ENCODE data around the gene C19orf18. TPM values are rescaled to one million over a fixed set of nuclear protein-coding genes. Genes with fewer than 3 reads are reported as not detected.

C19orf18 gene
- total RNA-seq, 1 experiment from 2014 or later = 1.1 TPM

- TF ChIP-seq, protein P1, sequence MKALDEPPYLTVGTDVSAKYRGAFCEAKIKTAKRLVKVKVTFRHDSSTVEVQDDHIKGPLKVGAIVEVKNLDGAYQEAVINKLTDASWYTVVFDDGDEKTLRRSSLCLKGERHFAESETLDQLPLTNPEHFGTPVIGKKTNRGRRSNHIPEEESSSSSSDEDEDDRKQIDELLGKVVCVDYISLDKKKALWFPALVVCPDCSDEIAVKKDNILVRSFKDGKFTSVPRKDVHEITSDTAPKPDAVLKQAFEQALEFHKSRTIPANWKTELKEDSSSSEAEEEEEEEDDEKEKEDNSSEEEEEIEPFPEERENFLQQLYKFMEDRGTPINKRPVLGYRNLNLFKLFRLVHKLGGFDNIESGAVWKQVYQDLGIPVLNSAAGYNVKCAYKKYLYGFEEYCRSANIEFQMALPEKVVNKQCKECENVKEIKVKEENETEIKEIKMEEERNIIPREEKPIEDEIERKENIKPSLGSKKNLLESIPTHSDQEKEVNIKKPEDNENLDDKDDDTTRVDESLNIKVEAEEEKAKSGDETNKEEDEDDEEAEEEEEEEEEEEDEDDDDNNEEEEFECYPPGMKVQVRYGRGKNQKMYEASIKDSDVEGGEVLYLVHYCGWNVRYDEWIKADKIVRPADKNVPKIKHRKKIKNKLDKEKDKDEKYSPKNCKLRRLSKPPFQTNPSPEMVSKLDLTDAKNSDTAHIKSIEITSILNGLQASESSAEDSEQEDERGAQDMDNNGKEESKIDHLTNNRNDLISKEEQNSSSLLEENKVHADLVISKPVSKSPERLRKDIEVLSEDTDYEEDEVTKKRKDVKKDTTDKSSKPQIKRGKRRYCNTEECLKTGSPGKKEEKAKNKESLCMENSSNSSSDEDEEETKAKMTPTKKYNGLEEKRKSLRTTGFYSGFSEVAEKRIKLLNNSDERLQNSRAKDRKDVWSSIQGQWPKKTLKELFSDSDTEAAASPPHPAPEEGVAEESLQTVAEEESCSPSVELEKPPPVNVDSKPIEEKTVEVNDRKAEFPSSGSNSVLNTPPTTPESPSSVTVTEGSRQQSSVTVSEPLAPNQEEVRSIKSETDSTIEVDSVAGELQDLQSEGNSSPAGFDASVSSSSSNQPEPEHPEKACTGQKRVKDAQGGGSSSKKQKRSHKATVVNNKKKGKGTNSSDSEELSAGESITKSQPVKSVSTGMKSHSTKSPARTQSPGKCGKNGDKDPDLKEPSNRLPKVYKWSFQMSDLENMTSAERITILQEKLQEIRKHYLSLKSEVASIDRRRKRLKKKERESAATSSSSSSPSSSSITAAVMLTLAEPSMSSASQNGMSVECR (CRISPR knock-in tag; IDR thresholded peaks at IDR 0.05; ENCODE audit: borderline replicate concordance) = peak; percentile 35; the same call in 1 of the 2 replicates
- TF ChIP-seq ZNF396 (CRISPR knock-in tag; IDR thresholded peaks at IDR 0.05; ENCODE audit: borderline replicate concordance) (0 out of 2 replicates have a peak, but pooled peaks have one; percentile 6), PRRX2 (CRISPR knock-in tag; IDR thresholded peaks at IDR 0.05) (no peak), ZBTB43 (CRISPR knock-in tag; IDR thresholded peaks at IDR 0.05) (peak; percentile 71; the same call in 1 of the 2 replicates), MYBL2 (CRISPR knock-in tag; IDR thresholded peaks at IDR 0.05) (peak; percentile 79; the same call in 1 of the 2 replicates), GTF2I (CRISPR knock-in tag; conservative IDR thresholded peaks at IDR 0.05) (peak; percentile 98), PREB (CRISPR knock-in tag; IDR thresholded peaks at IDR 0.05; ENCODE audit: borderline replicate concordance) (no peak), JUN (CRISPR knock-in tag; IDR thresholded peaks at IDR 0.05) (no peak), ZNF263 (CRISPR knock-in tag; IDR thresholded peaks at IDR 0.05; ENCODE audit: low read depth) (no peak), RELA (CRISPR knock-in tag; IDR thresholded peaks at IDR 0.05; ENCODE audit: borderline replicate concordance) (peak; percentile 60; the same call in 1 of the 2 replicates), GABPB1 (CRISPR knock-in tag; IDR thresholded peaks at IDR 0.05) (peak; percentile 83), ESRRA (CRISPR knock-in tag; IDR thresholded peaks at IDR 0.05; ENCODE audit: borderline replicate concordance) (no peak), FOXP1 (CRISPR knock-in tag; IDR thresholded peaks at IDR 0.05; ENCODE audit: borderline replicate concordance) (peak; percentile 72), FOXP4 (CRISPR knock-in tag; IDR thresholded peaks at IDR 0.05) (peak; percentile 81), CREB1 (CRISPR knock-in tag; IDR thresholded peaks at IDR 0.05) (no peak), ZNF423 (CRISPR knock-in tag; IDR thresholded peaks at IDR 0.05) (no peak), ZNF671 (CRISPR knock-in tag; IDR thresholded peaks at IDR 0.05) (no peak), NR3C1 (CRISPR knock-in tag; conservative IDR thresholded peaks at IDR 0.05; ENCODE audit: low read depth) (peak; percentile 25), ZNF121 (CRISPR knock-in tag; IDR thresholded peaks at IDR 0.05) (peak; percentile 21; the same call in 1 of the 2 replicates), SP1 (CRISPR knock-in tag; conservative IDR thresholded peaks at IDR 0.05) (peak; percentile 69), NR2C2 (CRISPR knock-in tag; IDR thresholded peaks at IDR 0.05) (no peak; the same call in 1 of the 2 replicates)
- TF ChIP-seq, protein P2, sequence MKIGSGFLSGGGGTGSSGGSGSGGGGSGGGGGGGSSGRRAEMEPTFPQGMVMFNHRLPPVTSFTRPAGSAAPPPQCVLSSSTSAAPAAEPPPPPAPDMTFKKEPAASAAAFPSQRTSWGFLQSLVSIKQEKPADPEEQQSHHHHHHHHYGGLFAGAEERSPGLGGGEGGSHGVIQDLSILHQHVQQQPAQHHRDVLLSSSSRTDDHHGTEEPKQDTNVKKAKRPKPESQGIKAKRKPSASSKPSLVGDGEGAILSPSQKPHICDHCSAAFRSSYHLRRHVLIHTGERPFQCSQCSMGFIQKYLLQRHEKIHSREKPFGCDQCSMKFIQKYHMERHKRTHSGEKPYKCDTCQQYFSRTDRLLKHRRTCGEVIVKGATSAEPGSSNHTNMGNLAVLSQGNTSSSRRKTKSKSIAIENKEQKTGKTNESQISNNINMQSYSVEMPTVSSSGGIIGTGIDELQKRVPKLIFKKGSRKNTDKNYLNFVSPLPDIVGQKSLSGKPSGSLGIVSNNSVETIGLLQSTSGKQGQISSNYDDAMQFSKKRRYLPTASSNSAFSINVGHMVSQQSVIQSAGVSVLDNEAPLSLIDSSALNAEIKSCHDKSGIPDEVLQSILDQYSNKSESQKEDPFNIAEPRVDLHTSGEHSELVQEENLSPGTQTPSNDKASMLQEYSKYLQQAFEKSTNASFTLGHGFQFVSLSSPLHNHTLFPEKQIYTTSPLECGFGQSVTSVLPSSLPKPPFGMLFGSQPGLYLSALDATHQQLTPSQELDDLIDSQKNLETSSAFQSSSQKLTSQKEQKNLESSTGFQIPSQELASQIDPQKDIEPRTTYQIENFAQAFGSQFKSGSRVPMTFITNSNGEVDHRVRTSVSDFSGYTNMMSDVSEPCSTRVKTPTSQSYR (CRISPR knock-in tag; IDR thresholded peaks at IDR 0.05) = no peak
- TF ChIP-seq, protein P3, sequence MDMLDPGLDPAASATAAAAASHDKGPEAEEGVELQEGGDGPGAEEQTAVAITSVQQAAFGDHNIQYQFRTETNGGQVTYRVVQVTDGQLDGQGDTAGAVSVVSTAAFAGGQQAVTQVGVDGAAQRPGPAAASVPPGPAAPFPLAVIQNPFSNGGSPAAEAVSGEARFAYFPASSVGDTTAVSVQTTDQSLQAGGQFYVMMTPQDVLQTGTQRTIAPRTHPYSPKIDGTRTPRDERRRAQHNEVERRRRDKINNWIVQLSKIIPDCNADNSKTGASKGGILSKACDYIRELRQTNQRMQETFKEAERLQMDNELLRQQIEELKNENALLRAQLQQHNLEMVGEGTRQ (CRISPR knock-in tag; IDR thresholded peaks at IDR 0.05) = 0 out of 2 replicates have a peak, but pooled peaks have one; percentile 8
Measured at GRCh38 chr19:58002384-58003173, 28.2 kb upstream of the C19orf18 start, which contains the start of gene ZNF606 (continued).

Data from WTC11 (cell line).